GM19324 (cell line): ENCODE measurements around the gene GBP5.
"Not testable (repeated sequence)": the region's sequence is repeated elsewhere in the genome, so short reads cannot be mapped to it uniquely, and the experiment has no call there.

Experiments
- ATAC-seq: cut with Tn5 transposase; IDR thresholded peaks from one replicate; pipeline ENCODE4 v1.9.1; 2021; ENCODE audit warnings: mild to moderate bottlenecking, moderate library complexity; ENCODE audit not compliant: unreplicated experiment, low FRiP score

Gene GBP5

DNA sequence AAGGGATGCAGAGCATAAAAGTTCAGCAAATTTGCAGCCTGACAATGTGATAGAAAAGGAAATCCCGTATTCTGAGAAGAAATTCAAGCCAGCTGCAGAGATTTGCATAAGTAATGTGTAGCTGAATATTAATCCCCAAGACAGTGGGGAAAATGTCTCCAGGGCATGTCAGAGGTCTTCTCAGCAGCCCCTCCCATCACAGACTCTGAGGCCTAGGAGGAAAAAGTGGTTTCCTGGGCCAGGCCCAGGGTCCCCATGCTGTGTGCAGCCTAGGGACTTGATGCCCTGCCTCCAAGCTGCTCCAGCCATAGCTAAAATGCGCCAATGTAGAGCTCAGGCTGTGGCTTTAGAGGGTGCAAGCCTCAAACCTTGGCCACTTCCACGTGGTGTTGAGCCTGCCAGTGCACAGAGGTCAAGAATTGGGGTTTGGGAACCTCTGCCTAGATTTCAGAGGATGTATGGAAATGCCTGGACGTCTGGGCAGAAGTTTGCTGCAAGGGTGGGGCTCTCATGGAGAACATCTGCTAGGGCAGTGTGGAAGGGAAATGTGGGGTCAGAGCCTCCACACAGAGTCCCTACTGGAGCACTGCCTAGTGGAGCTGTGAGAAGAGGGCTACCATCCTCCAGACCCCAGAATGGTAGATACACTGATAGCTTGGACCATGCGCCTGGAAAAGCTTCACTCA lies 11.6 kb upstream of the GBP5 start:
- not testable (repeated sequence) for ATAC-seq

DNA sequence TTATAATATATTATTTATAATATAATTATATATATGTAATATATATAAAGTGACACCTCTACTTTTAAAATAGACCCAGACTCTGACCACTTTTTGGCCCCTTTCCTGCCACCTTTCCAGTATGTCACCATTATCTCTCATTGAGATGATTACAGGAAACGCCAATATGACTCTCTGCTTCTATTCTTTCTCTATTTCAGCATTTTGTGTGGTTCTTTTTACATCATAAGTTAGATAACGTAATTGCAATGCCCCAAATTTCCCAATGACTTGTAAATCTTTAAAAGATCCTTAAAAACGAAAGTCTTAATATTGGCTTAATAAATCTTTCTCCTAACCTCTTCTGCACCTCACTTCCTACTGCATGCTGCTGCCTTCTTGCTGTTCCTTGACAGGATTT lies 8.1 kb upstream of the GBP5 start:
- no peak for ATAC-seq

DNA sequence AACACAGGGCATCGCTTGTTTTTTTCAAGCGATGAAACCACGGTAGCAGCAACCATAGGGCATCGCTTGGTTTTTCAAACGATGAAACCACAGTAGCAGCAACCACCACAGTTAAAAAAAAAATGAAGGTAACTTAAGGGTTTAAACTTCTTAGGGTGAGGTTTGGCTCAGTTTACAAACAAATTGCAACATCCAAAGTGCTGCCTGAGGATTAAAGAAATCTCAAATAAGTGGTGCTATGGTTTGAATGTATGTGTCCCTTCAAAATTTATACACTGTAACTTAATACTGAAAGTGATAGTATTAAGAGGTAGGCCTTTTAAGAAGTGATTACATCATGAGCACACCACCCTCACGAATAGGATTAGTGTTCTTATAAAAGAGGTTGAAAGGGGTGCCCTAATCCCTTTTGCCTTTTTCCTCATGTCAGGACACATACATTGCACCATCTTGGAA lies 6.4 kb upstream of the GBP5 start:
- no peak for ATAC-seq

DNA sequence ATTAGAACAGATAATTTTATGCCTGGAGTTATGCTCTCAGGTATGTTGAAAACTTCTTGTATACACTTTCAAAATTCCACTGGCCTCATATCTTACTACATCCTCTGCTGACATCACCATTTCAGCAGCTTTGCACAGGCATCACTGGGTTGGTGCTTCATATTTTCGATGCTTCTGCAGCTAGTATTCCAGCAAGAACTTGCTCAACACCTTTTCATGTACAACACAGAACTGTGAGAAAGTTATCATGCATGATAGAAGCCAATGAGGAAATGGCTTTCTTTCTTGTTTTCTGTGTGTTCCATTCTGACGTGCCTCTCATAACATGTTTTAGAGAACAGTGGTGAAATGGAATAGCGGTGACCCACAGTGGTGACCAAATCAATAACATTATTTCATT lies 5.1 kb upstream of the GBP5 start:
- ATAC-seq: no peak

DNA sequence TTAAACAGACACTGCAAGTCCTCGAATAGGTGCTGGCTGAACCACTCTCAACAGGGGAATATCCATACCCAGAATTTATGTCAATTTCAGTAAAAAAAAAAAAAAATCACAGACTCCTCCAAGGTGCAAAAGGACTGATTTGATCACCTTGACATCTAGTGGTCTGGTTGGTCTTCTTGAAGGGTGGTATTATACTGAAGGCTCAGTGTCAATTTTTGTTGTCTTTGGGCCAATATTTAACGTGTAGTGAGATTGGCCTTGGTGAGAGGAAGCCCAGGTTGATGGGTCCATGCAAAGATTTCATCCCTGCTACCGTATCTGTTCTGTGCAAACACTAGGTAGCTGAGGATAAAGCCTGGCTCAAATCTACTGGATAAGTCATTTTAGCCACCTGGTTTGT lies 4.0 kb upstream of the GBP5 start:
- ATAC-seq: no peak

DNA sequence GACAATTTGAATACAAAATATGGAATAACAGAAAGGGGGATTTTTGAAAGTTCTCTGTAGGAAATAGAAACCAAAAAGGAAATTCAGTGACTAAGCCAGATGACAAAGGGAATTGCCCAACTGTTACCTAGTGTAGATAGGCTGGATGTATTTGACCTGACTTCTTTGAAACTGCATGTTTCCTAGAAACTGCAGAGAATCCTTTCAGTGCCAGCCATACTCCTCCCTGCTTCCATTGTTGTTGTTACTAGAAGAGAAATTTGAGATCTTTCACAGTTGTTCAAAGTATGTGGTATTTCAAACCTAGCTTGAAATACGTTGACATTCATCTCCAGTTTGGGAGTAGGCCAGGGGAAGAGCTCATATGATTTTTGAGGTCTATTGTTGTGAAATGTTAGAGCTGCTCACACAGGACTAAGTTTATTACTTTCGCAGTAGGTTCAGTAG lies 1.8 kb upstream of the GBP5 start:
- ATAC-seq: no peak

DNA sequence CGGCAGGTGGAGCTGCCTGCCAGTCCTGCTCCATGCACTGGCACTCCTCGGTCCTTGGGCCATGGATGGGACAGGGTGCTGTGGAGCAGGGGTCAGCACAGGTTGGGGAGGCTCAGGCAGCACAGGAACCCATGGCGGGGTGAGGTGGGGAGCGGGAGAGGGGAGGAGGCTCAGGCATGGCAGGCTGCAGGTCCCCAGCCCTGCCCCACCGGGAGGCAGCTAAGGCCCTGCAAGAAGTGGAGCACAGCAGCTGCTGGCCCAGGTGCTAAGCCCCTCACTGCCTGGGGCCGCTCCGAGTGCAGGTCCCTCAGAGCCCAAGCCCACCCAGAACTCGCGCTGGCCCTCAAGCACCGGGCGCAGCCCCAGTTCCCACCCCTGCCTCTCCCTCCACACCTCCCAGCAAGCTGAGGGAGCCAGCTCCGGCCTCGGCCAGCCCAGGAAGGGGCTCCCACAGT lies 691 bp upstream of the GBP5 start:
- ATAC-seq: no peak

DNA sequence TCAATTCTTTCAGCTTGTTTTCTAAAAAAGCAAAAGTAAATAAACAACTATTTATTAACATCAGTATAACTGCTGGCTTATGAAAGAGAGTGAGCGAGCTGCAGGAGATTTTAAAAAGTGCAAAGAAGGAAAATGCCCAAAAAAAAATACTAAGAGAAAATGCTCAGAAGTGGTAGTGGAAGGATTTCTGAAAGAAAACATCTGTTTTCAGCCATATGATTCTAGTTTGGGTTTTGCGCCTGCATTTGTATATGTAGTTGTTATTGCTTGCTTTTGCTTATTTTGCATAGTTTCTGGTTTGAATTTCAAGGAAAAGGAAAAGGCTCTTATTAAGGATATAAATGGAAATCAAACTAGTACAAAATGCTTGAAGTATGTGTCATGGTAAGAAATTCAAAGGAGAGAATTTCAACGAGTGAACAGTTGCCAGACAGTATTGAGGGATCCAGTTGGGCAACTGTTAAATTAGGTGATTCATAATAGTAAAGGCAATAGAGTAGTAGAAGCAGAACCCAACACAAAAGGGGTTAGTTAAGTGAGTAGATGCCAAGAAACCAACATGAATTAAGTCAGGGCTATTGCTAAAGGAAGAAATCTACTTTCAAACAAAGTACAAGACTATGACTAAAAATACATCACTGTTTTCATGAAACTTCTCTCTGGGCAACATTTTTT lies 1.2 kb downstream of the GBP5 start:
- no peak for ATAC-seq

DNA sequence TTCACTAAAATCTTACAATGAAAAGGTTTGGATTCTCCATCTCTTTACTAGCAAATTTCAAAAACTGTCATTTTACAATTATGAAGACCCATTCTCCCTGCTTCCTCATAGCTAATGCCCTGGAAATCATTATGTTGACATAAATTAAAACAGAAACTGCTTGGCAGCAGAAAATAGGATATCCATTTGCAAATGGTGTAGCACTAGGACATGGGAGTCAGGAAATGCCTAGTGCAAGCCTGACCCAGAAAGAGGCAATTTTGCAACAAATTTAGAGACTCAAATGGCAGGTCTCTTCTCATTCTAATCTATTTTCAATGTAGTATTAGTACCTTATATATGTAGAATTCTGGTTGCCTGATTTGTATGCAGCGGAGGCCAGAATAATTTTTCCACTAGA lies 2.2 kb downstream of the GBP5 start:
- ATAC-seq: no peak

DNA sequence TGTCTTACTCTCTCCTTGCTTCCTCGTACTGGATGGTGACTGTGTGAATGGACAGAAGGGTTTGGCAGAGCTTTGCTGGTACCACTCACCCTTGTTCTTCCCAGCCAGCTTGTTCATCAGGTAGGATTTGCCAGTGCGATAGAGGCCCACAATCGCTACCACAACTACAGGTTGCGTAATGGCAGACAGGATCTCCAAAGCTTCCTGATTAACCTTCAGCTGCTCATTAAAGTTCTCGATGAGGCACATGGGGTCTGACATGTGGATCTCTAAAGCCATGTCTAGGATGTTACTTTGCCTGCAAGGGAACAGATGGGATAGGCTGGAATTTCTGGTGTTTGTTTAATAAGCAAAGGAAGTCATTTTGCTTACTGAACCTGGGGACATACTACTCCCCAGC lies 3.4 kb downstream of the GBP5 start:
- ATAC-seq: no peak

DNA sequence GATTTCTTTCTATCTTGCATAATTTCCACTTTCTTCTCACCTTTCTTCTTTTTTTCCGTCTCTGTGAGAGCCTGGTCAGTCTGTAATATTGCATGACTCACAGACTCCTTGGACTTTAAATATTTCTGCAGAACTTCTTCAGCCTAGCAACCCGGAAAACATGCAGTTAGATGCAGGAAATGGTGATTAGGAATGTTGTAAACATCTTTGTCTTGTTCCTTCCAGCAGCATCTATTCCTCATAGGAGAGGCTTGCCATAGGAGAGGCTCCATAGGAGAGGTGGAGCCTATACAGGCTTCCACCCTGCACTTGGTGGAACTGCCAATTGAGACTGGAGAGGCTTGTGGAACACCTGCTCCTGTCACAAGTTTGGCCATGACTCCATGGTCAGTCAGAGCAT lies 10.0 kb downstream of the GBP5 start:
- no peak for ATAC-seq

DNA sequence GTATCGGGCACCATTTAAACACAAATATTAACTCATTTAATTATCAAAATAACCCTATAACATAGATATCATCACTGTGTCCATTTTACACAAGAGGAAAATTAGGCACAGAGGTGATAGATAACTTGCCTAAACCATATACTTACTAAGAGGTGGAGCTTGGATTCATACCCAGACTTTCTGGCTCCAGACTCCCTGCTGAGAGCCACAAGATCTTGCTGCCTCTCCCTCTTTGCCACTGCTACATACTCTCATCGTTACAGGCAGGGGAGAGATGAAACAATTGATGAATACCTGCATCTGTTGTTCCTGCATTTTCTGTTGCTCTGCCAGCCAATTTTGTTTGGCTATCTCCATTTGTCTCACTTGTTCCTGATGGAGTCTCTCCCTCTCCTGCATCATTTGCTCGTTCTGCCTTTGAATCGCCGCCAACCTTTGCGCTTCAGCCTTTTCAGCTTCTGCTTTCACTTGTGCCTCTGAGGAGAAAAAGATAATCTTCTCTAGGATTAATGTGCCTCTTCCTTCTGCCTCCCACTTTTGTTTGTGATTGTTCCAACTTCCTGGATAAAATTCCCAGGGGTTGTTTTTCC lies 10.6 kb downstream of the GBP5 start:
- ATAC-seq: no peak

DNA sequence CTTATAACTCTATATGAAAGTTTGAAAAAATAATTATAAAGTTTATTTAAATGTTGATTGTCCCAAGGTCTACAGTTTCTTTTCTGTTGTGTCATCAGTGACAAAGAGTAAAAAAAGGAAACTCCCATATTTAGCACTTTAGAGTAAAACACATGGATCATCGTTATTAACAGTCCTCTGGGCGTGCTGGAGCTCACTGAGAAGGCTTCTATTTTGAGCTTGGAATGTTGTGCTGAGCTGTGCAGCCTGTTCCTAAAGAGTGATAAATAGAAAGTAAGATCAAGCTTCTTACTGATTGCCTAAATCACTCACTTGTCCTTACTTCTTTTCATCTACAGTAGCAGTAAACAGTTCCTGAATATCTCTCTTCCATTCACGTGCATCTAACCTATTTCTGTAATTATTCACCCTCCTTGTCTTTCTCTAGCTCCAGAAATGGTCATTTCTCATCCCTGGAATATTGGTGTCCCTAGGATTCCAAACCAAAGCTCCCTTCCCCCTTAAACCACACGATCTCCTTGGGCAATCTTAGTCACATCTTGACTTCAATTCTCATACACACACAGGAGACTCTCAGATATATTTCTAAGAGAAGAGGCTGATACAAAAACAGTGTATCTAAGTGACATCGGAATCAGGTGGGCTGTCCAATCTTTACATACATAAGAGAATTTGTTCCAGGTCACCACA lies 11.9 kb downstream of the GBP5 start:
- ATAC-seq: no peak

DNA sequence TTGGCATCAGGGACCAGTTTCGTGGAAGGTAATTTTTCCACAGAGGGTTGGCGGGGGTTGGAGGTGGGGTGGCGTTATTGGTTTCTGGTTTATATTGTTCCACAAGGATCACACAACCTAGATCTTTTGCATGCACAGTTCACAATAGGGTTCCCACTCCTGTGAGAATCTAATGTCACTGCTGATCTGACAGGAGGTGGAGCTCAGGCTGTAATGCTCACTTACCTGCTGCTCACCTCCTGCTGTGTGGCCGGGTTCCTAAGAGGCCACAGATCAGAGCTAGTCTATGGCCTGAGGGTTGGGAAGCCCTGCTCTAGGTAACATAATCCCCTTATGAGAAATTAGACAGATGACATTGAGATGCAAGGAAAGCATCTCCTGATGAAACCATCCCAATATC lies 12.6 kb downstream of the GBP5 start:
- no peak for ATAC-seq

DNA sequence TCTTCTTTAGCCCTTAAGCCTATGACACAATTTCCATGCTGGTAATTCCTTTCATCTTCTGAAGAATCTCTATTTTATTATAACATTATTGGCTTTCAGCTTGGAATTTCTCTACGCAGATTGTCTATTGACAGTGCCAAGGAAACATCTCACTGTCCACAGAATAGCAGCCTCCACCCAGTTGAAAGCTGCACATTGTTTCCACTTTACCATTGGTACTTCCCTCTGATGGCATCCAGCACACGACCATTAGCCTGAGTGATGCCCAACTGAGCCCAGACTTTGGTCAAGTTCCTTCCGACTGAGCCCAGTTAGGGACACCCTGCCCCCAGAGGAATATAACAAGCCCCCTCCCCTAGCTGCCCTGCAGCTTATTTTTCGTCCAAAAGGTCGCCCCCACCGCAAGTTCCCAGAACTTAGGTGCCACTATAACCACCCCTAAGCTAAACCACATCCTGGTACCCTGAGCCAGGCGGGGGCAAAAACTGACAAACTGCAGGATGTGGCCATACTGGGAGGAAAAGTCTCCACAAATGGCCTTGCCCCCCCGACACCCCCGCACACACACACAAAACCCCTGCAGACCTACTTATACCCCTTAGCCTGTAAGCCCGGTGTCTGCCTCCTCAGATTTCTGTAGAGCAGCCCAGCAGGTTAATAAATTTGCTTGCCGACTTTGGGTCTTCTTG lies 13.2 kb downstream of the GBP5 start:
- ATAC-seq: no peak

DNA sequence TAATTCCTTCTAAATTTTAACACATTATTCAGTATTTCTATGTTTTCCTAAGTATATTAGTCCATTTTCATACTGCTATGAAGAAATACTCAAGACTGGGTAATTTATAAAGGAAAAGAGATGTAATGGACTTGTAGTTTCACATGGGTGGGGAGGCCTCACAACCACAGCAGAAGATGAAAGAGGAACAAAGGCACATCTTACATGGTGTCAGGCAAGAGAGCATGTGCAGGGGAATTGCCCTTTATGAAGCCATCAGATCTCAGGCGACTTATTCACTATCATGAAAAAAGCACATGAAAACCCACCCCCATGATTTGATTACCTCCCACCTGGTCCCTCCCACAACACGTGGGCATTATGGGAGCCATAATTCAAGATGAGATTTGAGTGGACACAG lies 15.6 kb downstream of the GBP5 start:
- no peak for ATAC-seq

DNA sequence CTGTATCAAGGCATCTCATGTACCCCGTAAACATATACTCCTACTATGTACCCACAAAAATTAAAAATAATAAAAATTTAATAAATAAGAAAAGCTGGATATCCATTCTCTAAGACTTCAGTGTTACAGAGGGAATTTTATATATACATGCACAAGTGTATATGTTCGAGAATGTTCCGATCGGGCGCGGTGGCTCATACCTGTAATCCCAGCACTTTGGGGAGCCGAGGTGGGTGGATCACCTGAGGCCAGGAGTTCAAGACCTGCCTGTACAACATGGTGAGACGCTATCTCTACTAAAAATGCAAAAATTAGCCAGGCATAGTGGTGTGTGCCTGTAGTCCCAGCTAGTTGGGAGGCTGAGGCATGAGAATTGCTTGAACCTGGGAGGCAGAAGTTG lies 17.1 kb downstream of the GBP5 start:
- ATAC-seq: not testable (repeated sequence)

DNA sequence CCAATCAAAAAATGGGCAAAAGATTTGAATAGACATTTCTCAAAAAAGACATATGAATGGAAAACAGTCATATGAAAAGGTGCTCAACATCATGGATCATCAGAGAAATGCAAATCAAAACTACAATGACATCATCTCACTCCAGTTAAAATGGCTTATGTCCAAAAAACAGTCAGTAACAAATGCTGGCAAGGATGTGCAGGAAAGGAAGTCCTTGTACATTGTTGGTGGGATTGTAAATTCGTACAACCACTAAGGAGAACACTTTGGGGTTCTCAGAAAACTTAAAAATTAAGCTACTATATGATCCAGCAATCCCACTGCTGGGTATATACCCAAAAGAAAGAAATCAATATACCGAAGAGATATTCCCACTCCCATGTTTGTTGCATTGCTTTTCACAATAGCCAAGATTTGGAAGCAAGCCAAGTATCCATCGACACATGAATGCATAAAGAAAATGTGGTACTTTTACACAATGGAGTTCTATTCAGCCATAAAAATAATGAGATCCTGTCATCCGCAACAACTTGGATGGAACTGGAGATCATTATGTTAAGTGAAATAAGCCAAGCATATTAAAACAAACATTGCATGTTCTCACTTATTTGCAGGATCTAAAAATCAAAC lies 17.9 kb downstream of the GBP5 start:
- no peak for ATAC-seq

DNA sequence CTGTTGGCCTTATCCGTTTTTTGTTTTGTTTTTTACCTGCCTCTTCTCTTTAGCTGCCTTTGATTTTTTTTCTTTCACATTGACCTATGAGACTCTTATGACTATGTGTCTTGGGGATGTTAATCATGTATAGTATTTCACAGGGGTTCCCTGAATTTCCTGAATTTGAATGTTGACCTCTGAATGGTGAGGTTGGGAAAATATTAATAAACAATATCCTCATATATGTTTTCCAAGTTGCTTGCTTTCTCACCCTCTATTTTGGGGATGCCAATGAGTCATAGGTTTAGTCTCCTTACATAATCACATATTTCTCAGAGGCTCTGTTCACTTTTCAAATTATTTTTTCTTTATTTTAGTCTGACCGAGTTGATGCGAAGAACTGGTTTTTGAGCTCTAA lies 29.6 kb downstream of the GBP5 start:
- ATAC-seq: no peak
